K562 (cell line): Measurements from ENCODE around the gene RHEB. TPM values are rescaled to one million over a fixed set of nuclear protein-coding genes. Genes with fewer than 3 reads are reported as not detected.

Experiments used
- ATAC-seq: fragments of 200-7000 bp; cut with Tn5 transposase; 3 replicates; pipeline ENCODE4 v1.9.1; 2020; ENCODE audit warnings: moderate library complexity
- BruUV-seq: library from RNA; stranded (reverse); fragments of 400-500 nt; replicated peaks from 2 replicates; lab custom pipeline; 2021; lab: Mats Ljungman, UMichigan
- CTCF ChIA-PET: fragments of 300-600 bp; formaldehyde crosslinking; extraction: SDS; loops from one replicate; lab custom pipeline; 2021; ENCODE audit warnings: low intra/inter-chr PET ratio; lab: Yijun Ruan, JAX
- POLR2A ChIA-PET: fragments of 300-600, 350-650 bp; sonication (Branson Sonifier 250); formaldehyde crosslinking; extraction: SDS; loops from one replicate; lab custom pipeline; 2021; ENCODE audit warnings: antibody characterized with exemption, inconsistent platforms; lab: Yijun Ruan, JAX
- DNase-seq, 4 experiments: peaks; one replicate each; pipeline versions ENCODE4 v3.0.0 to v3.0.0-alpha.2; 2011 to 2018; ENCODE audit warnings: low spot score in 3 of 4, mixed read lengths in 3 of 4; ENCODE audit errors: extremely low read depth in 1 of 4
- FAIRE-seq: peaks from 2 replicates; lab custom pipeline; 2011; peaks lifted over from hg19 to GRCh38; lab: Jason Lieb, UNC
- H2AFZ ChIP-seq: 2 replicates; pipeline ENCODE4 v1.6.0; 2011; ENCODE audit warnings: low read depth, low read length, control low read depth, inconsistent platforms
- H3K27ac ChIP-seq: fragments of 200-600 bp; 3 replicates; pipeline ENCODE4 v1.8.0; 2011; ENCODE audit warnings: low read depth, mild to moderate bottlenecking, control low read depth, inconsistent platforms, low read length, moderate library complexity, mixed read lengths; ENCODE audit errors: extremely low read depth
- H3K27me3 ChIP-seq, 2 experiments: fragments of 300-600 bp in 1 of 2; 2 replicates in 1 of 2; 3 replicates in 1 of 2; pipeline versions ENCODE4 v1.6.0 to v1.8.0; 2011; ENCODE audit warnings: inconsistent platforms in 2 of 2, low read length in 2 of 2, mild to moderate bottlenecking in 1 of 2, mixed read lengths in 1 of 2, moderate library complexity in 1 of 2; ENCODE audit not compliant: control insufficient read depth in 2 of 2, insufficient read depth in 2 of 2
- H3K36me3 ChIP-seq: fragments of 300-600 bp; 3 replicates; pipeline ENCODE4 v1.8.0; 2011; ENCODE audit warnings: mild to moderate bottlenecking, low read length, inconsistent platforms; ENCODE audit not compliant: control insufficient read depth, insufficient read depth
- H3K4me1 ChIP-seq, 2 experiments: fragments of 200-600 bp in 1 of 2; replicated peaks in 1 of 2; 2 replicates in 1 of 2; 3 replicates in 1 of 2; pipeline versions ENCODE4 v1.5.1 to v1.8.0; 2011; ENCODE audit warnings: inconsistent platforms in 2 of 2, low read length in 2 of 2, mild to moderate bottlenecking in 1 of 2, mixed read lengths in 1 of 2, moderate library complexity in 1 of 2; ENCODE audit not compliant: control insufficient read depth in 2 of 2, insufficient read depth in 2 of 2
- H3K4me2 ChIP-seq: 2 replicates; pipeline ENCODE4 v1.6.1; 2011; ENCODE audit warnings: low read length, control low read depth, inconsistent platforms, mixed read lengths; ENCODE audit not compliant: insufficient read depth
- H3K4me3 ChIP-seq: fragments of 200-600 bp; sonication (generic), shearing (Covaris generic); 2 replicates; pipeline ENCODE4 v1.5.1; 2016; ENCODE audit warnings: control low read depth, inconsistent platforms
- H3K79me2 ChIP-seq: fragments of 200-600 bp; 3 replicates; pipeline ENCODE4 v1.8.0; 2011; ENCODE audit warnings: low read length, inconsistent platforms; ENCODE audit not compliant: control insufficient read depth, insufficient read depth
- H3K9ac ChIP-seq, 2 experiments: 2 replicates each; pipeline versions ENCODE4 v1.6.0 to v1.6.1; 2011; ENCODE audit warnings: low read depth in 2 of 2, low read length in 2 of 2, control low read depth in 1 of 2, inconsistent platforms in 1 of 2, mild to moderate bottlenecking in 1 of 2, mixed read lengths in 1 of 2; ENCODE audit not compliant: insufficient read depth in 1 of 2
- H3K9me1 ChIP-seq: one replicate; pipeline ENCODE4 v1.6.0; 2011; ENCODE audit warnings: inconsistent platforms, mild to moderate bottlenecking, low read length, moderate library complexity; ENCODE audit not compliant: control insufficient read depth, insufficient read depth
- H3K9me3 ChIP-seq: replicated peaks from 2 replicates; pipeline ENCODE4 v1.5.1; 2011; ENCODE audit warnings: low read depth, low read length, inconsistent platforms; ENCODE audit not compliant: control insufficient read depth, insufficient read depth
- H4K20me1 ChIP-seq: replicated peaks from 2 replicates; pipeline ENCODE4 v1.6.1; 2011; ENCODE audit warnings: low read length, inconsistent platforms, mixed read lengths; ENCODE audit not compliant: control insufficient read depth, insufficient read depth
- MED1 ChIP-seq: sonication (generic); formaldehyde crosslinking; IDR thresholded peaks from 2 replicates; pipeline ENCODE4 v1.8.1; 2023; ENCODE audit warnings: missing genetic modification reagents, borderline replicate concordance
- POLR2G ChIP-seq: fragments of 200-400 bp; formaldehyde crosslinking; IDR thresholded peaks from 2 replicates; pipeline ENCODE4 v1.6.1; 2017; ENCODE audit warnings: low read depth, mild to moderate bottlenecking, antibody characterized with exemption, low read length, moderate library complexity
- RBM22 ChIP-seq: fragments of 200-400 bp; formaldehyde crosslinking; IDR thresholded peaks from 2 replicates; pipeline ENCODE4 v1.6.1; 2018; ENCODE audit warnings: low read length, low read depth; ENCODE audit not compliant: poor library complexity, severe bottlenecking
- SRSF9 ChIP-seq: fragments of 200-400 bp; formaldehyde crosslinking; IDR thresholded peaks from 2 replicates; pipeline ENCODE4 v1.6.1; 2017; ENCODE audit warnings: low read depth, low read length, borderline replicate concordance
- WGBS: fragments of 100-300 bp; shearing (Covaris generic); methylation state at CpG from one replicate; pipeline ENCODE4 v1.1.6; 2016; ENCODE audit warnings: low coverage, mixed read lengths; ENCODE audit not compliant: insufficient coverage; ENCODE audit errors: missing lambda C conversion rate; 5-methylcytosine and 5-hydroxymethylcytosine counted together
- in situ Hi-C: fragments of 300-500 bp; cut with MboI; formaldehyde crosslinking; loops from 4 replicates; pipeline ENCODE4 v1.15.0; 2018; ENCODE audit warnings: inconsistent platforms, mixed read lengths
- intact Hi-C: fragments of 100-400 bp; cut with micrococcal nuclease; formaldehyde crosslinking; loops from 2 replicates; pipeline ENCODE4 v1.14.2; 2022
- polyA plus RNA-seq, 8 experiments: library from polyadenylated mRNA; depleted of rRNA in 4 of 8; stranded (reverse) in 5 of 8; unstranded in 3 of 8; fragments of >200 nt; fragmentation: Nextera tagmentation in 2 of 8; fragmentation: Illumina TruSeq in 1 of 8; extraction: Ambion mirVana in 2 of 8; extraction: Trizol in 1 of 8; gene quantifications; 2 replicates each; pipeline versions ENCODE4 v1.2.1 to v1.2.3, GENCODE V29; 2011 to 2014; ENCODE audit warnings: inconsistent platforms in 1 of 8, missing spikeins in 1 of 8
- total RNA-seq, 7 experiments: library from RNA; depleted of rRNA in 6 of 7; stranded (reverse); fragments of >200 nt in 6 of 7; fragmentation: Illumina TruSeq in 2 of 7; extraction: Trizol in 2 of 7; gene quantifications; 2 replicates each; pipeline versions ENCODE4 v1.2.1 to v1.2.3, GENCODE V29; 2011 to 2021; ENCODE audit warnings: low replicate concordance in 1 of 7
- TF ChIP-seq, protein P1 (sequence below): fragments of 250-450 bp; sonication (Bioruptor Pico); IDR thresholded peaks from 2 replicates; pipeline ENCODE4 v1.4.0; 2020; ENCODE audit warnings: borderline replicate concordance

The RHEB gene
- total and polyA plus RNA-seq, 9 of the 15 experiments (the other 6 are each of a cell fraction or from before 2014, with no cell fraction given) = 28.5 to 249 (median 182) TPM

GRCh38 chr7:151468217-151469018 lies 51.3 kb downstream of the RHEB start:
- Histone ChIP-seq H3K9me3 (0 out of 2 replicates have a peak, but pooled peaks cover 3% of the 10 kb centered on the region), H3K4me3 (no peak overlapping the region), H2AFZ (no peak overlapping the region), H3K27ac (no peak overlapping the region), H3K4me2 (no peak overlapping the region), H3K27me3 (no peaks in the 10 kb centered on the region), H3K36me3 (peaks cover 81% of the 10 kb centered on the region), H3K9ac (no peak overlapping the region), H3K9me1 (no peaks in the 10 kb centered on the region), H3K4me1 (0 out of 5 replicates have a peak, but pooled peaks cover 0 to 3% of the 10 kb centered on the region in 2 experiments), H4K20me1 (no peaks in the 10 kb centered on the region), H3K79me2 (peaks cover 4% of the 10 kb centered on the region)
- no peak for TF ChIP-seq SRSF9
- TF ChIP-seq, protein P1, sequence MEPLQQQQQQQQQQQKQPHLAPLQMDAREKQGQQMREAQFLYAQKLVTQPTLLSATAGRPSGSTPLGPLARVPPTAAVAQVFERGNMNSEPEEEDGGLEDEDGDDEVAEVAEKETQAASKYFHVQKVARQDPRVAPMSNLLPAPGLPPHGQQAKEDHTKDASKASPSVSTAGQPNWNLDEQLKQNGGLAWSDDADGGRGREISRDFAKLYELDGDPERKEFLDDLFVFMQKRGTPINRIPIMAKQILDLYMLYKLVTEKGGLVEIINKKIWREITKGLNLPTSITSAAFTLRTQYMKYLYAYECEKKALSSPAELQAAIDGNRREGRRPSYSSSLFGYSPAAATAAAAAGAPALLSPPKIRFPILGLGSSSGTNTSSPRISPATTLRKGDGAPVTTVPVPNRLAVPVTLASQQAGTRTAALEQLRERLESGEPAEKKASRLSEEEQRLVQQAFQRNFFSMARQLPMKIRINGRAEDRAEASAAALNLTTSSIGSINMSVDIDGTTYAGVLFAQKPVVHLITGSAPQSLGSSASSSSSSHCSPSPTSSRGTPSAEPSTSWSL = no peak
- peak; percentile 76 for TF ChIP-seq RBM22
- TF ChIP-seq MED1 = 0 out of 2 replicates have a peak, but pooled peaks have one; percentile 43
- TF ChIP-seq POLR2G = peak; percentile 34; the same call in 1 of the 2 replicates
- no TSS peak for BruUV-seq
- WGBS = 96% methylated on average over 19 of the region's 19 CpGs
- in situ Hi-C loops = no loop called here
- intact Hi-C loops = no loop called here
- ATAC-seq (no peak), FAIRE-seq (no peak), DNase-seq (no peak)
- ChIA-PET POLR2A (interaction anchor here (0.6 to 2.3 kb wide), 2 partner anchors 11 to 14 kb away, joined by 4 to 6 read pairs; no protein-coding TSS in a partner anchor), CTCF (no interaction called here)
